Activated CD4-positive, alpha-beta T cell treated with anti-CD3 and anti-CD28 coated beads for 1 hour (primary cell): Measurements from ENCODE around the gene ZDHHC3.

ENCODE experiments used
- DNase-seq: peaks from one replicate; pipeline ENCODE4 v3.0.0-alpha.2; 2020

The ZDHHC3 gene

DNA sequence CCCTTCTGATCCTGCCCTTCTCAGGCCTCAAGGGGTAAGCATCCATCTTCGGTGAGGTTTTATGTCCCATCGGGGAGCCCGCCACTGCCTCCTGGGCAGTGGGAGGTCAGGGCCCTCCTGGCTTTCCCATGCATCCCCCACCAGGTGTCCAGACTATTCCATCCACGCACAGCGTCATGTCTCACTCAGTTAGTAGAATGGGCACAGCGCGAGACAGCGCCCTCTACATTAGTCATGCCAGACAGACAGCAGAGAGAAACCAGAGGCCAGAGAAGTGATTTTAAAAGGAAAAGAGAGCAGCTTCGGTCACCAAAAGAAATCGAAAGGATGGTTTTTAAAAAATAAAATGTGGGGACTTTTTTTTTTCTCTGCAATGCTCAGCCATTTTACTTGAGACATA is 49.8 kb downstream of the ZDHHC3 start:
- DNase-seq, result no peak

- DNase-seq, result no peak
Observed at GRCh38 chr3:44924457-44925084, 51.4 kb downstream of the ZDHHC3 start.

DNA sequence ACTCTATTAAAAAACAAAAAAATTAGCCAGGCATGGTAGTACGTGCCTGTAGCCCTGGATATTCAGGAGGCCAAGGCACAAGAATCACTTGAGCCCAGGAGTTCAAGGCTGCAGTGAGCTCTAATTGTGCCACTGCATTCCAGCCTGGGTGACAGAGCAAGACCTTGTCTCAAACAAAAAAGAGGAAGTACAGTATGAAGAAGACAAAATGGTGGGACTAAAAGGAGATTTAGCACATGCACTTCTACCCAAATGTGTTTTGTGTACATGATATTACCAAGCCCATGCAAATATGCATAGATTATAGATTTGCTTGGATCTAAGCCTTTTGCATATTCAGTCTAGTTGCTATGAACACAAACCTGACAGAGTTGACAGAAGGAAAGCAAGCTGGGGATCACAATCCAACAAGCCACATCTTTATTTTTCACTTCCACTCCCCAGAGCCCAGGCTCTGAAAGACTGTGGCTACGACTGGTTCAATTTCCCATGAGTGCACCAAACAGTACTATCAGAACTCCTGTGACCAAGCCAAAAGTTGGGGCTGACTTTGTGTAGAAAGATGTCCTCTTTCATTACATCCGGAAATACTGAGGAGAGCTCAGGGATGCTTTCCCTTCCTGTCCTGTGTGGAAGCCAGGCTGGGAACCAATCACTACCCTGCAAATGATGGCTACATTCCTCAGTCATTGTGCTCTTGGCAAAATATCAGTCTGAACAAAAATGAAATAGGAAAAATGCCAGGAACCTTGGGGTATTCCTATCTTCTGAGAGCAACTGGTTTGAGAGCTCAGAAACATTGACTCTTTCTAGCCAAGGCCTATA is 52.1 kb downstream of the ZDHHC3 start:
- DNase-seq, result no peak

DNA sequence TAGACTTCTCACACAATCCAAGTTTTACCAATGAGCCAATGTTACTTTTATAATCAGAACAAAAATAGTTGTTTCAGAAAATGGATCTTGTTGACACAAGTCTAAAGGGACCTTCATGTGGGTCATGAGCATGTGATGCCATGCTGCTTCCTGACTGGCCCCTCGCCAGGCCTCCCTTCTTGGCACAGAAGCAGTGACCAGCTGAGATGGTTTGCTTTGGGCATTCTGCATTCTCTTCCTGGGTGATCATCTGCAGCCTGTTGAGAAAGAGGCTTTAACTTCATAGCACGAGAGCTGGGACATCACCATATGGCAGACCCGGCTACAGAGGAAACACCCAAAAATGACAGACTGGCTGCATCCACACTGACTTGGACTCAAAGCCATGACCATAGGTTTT is 55.9 kb downstream of the ZDHHC3 start:
- DNase-seq, result no peak

DNA sequence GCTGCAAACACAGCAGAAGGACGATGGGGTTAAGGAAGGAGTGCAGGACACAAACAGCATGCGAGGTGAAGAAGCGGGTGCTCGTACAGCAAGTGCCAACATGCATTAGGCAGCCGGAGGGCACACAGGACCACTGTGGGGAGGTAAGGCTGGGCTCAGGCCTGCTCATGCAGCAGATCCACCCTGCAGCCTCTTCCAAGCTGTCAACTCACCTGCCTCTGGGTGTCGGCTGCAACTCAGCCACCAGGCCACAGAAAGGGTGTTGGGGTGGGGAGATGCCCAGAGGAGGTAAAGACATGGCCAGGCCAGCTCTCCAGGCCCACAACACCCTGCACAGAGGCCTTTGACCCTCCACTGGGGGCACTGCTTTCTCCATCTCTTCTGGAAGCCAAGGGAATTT is 57.4 kb downstream of the ZDHHC3 start:
- DNase-seq, result no peak

GRCh38 chr3:44918087-44918486 is 57.9 kb downstream of the ZDHHC3 start:
- no peak for DNase-seq

DNA sequence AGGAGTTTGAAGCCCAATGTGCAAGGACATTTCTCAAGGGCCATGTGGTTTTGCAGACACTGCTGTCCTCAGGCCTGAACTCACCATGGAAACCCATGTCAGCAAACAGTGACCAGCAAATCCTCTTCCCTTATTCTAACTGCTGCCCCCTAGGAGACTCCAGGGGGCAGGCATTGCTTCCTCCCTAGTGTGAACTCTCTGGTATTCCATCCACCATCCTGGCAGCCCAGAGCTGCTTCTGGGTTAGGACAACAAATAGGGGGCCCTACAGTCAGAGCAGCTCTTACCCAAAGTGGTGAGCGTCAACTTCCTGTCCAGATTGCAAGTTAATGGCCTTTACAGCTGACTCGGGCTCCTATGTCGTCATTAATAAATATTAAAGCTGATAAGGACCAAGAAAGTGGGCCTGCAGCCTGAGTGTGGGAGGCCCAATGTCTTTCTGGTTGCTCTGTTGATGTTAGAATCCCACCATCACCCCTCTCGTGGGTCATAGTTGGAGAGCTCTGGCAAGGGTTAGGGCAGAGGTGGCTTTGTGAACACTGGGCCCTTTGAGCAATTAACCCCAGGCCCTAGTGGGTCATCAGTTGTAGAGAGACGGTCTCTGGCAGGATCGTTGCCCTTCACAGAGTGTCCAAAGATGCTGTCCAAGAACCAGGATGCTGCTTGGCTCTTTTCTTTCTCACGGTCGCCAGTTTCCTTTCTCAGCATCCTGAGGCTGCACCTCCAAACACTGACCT is 60.1 kb downstream of the ZDHHC3 start:
- DNase-seq, result no peak

GRCh38 chr3:44914936-44915335 is 61.0 kb downstream of the ZDHHC3 start:
- DNase-seq, result no peak

- peak; percentile 46 for DNase-seq
Observed at GRCh38 chr3:44913868-44914468, 62.0 kb downstream of the ZDHHC3 start.

DNA sequence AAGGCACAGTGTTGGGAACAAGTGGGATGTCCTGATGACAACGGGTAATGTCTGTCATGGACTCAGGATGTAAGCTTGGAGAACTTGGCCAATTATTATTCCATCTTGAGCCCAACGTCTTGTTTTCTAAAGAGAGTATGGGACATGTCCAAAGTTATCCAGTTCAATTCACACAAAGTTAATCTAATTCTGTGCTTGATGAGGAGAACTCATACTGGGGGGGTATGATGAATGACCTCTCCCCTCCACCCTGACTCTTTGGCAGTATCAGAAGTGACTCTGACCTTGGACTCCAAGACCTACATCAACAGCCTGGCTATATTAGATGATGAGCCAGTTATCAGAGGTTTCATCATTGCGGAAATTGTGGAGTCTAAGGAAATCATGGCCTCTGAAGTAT is 65.3 kb downstream of the ZDHHC3 start:
- DNase-seq, result no peak

DNA sequence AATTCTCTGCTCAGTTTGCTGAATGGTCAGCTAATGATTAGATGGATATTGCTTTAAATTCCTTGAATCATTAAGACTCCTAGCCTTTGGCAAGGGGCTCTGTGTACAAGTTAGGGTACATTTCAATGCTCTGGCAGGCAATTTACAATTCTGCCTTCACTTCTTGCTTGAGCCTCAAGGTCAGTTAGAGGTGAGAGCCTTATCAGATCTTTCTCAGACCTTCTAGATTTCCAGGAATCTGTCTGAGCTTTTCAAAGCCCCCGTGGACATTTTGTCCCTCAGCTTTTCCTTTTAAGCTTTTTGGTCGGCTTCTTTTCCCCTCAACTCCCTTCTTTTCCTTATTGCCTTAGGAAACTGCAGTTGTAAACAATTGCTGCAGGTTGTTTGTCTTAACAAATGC is 66.9 kb downstream of the ZDHHC3 start:
- no peak for DNase-seq

GRCh38 chr3:44907612-44908011 is 68.4 kb downstream of the ZDHHC3 start:
- no peak for DNase-seq

GRCh38 chr3:44906997-44907396 is 69.0 kb downstream of the ZDHHC3 start:
- no peak for DNase-seq

DNA sequence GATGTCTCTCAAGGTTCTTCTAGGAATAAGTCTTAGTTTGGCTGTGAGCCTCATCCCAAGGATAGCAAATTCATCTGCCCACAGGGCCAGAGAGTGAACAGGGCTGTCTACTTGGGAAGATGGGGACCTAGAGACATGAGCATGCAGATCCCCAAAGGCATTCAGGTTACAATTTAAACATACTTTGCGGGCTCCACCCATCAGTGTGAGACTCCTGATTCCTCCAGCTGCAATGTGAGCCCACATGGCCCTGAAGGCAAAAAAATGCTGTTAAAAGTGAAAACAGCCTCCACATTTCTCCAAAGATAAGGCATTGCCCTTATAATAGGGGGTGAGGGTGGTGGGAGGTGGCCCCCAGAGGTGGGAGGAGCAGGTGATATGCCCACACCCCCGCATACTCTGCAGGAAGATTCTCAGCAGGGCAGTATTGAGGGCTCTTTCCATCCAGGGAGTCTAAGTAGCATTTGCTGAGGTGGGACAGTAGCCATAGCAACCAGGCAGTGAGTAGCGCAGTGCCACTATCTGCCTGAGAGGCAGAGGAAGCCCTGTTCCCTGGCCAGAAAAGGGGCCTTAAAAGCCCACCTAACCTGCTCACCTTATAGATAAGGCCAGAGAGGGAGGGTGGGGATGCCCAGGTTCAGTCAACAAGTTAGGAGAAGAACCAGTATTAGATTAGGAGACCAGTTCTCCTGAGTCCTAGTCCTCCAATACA is 70.4 kb downstream of the ZDHHC3 start:
- DNase-seq, result no peak

DNA sequence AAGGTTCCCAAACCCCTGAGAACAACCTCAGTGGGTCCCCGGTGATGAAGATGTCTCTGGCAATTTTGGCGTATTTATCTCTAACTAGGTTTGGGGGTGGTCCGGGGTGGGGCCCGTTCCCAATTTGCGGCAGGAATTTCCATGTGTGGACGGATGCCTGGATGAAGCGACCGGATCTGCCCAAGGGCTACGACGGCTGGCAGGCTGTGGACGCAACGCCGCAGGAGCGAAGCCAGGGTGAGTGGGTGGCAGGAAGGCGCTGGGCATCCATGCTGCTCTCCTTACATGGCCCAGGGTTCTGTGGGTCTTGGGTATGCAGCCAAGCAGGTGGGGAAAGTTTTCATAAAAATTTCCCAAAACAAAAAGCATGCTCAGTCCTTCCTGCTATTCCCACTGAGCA is 72.2 kb downstream of the ZDHHC3 start:
- DNase-seq, result no peak

DNA sequence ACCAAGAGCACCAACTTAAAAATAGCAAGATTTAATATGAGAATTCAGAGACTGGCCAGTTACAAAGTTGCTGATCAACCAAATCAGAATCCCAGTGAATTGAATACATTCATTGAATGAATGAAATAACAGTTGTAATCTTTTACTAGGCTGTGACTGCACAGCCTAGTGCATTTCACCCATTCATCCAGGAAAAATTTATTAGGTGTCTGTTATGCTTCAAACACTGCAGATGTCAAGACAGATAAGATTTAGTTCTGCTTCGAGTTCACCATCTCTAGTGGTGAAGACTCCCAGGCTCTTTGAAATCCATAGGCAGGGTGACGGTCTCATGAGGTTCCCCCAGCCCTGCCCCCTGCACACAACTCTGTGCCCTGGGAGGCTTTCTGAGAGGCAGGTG is 72.7 kb downstream of the ZDHHC3 start:
- no peak for DNase-seq

GRCh38 chr3:44902628-44903027 is 73.3 kb downstream of the ZDHHC3 start:
- DNase-seq, result no peak

DNA sequence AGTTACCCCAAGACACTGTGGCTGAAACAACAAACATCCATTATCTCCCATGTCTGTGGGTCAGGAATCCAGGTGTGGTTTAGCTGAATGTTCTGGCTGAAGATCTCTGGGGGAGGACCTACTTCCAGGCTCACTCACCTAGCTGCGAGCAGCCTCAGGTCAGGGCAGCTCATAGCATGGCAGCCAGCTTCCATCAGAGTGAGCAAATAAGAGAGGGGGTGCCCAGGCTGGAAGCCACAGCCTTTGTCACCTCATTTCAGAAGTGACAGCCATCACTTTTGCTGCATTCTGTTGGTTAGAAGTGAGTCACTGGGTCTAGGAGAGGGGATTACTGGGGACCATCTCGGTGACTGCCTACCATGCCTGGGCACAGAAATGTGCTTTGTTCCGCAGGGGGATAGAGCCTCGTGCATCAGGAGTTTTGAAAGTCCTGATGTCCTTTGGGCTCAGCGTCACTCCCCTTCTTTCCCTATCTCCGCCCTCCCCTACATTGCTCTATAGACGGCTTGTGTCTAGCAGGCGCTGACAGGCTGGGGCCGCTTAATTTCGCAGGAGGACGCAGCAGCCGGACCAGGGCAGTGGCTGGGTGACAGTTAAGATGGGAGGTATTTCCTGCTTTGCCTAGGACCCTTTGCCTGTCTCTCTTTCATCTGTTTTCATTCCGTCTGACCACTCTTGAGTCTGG is 76.1 kb downstream of the ZDHHC3 start:
- DNase-seq, result no peak

DNA sequence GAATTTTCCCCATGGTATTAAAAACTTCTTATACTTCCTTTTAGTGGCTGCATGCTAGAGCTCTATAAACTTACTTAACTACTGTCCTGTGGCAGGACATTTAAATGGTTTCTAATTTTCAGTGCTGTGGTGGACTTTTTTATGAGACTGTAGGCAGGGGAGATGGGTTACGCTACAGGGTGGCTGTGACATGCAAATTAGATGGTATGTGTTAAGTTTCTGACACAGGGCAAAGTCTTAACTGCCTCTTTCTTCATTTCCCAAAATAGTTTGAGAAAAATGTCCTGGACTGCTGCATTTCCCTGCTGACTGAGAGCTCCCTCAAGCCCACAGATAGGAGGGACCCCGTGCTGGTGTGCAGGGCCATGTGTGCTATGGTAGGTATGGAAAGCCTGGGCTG is 79.5 kb downstream of the ZDHHC3 start:
- DNase-seq, result no peak

DNA sequence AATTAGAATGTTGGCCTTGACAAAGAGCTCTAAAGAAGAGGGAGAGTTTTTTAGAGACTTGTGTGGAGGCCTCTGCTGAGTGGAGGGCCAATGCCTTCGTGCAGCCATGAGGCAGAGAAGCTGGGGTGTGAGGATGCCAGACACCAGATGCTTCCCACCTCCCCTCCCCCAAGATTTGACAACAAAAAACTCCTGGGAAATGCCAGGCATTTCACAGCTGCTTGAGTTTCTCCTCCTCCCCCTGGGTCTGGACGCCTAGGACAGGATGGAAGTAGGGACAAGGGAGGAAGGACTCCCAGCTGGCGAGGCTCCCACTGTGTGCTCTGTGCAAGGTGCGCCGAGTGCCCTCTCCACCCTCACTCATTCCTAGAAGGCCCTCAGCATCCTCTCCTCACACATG is 81.5 kb downstream of the ZDHHC3 start:
- no peak for DNase-seq

- DNase-seq, result no peak
Observed at GRCh38 chr3:44893097-44893496, 82.9 kb downstream of the ZDHHC3 start.

DNA sequence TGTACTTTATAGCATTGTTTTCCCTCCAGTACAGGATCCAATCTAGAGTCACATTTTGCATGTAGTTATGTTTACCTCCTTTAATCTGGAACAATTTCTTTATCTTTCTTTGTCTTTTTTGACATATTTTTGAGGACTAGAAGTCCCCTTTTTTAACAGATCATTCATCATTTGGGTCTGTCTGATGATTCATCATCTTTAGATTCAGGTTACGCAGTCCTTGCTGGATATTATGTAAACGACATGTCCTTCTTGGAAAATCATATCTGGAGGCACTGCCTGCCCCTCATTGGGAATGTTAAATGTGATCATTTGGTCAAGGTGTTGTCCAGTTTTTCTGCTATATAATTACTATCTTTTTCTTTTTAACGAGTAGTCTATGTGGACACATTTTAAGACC is 83.3 kb downstream of the ZDHHC3 start:
- no peak for DNase-seq
